Mesenteric fat pad (tissue), 1 donor: ENCODE data around the gene UBAP2L. TPM values are rescaled to one million over a fixed set of nuclear protein-coding genes. Genes with fewer than 3 reads are reported as not detected.
"Not testable (repeated sequence)": the region's sequence is repeated elsewhere in the genome, so short reads cannot be mapped to it uniquely, and the experiment has no call there.

ENCODE experiments used
- DNase-seq: peaks from one replicate; pipeline ENCODE4 v3.0.0-alpha.2; 2020; ENCODE audit warnings: low spot score
- total RNA-seq: library from RNA; stranded (reverse); fragmentation: NEBNext Ultra II Directional; extraction: Animal tissue kit (Norgen Biotek cat#: 25700); gene quantifications from one replicate; pipeline ENCODE4 v1.2.1, GENCODE V29; 2021
- donor health status: DM: yes; HTN: yes; CAD: no.

Gene UBAP2L
- total RNA-seq, 1 donor from 2014 or later, result 143 TPM

DNA sequence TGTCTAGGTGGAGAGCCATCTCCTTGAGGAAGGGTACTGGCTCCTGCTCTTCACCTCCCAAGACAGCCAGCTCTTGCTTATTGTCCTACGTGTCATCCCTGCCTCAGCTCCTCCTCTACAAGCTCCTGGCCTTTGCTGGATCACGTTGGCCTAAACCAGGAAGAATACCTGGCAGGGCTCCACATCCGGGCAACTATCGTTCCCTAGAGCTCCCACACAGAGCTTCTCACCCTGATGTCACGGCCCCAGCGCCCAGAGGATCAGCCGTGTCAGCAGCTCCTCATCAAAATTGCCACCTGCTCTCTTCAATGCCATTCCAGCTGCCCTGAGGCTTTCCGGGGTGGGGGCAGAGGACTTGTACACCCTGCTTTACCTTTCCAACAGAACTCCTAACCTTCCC lies 26.9 kb upstream of the UBAP2L start:
- DNase-seq, result no peak

DNA sequence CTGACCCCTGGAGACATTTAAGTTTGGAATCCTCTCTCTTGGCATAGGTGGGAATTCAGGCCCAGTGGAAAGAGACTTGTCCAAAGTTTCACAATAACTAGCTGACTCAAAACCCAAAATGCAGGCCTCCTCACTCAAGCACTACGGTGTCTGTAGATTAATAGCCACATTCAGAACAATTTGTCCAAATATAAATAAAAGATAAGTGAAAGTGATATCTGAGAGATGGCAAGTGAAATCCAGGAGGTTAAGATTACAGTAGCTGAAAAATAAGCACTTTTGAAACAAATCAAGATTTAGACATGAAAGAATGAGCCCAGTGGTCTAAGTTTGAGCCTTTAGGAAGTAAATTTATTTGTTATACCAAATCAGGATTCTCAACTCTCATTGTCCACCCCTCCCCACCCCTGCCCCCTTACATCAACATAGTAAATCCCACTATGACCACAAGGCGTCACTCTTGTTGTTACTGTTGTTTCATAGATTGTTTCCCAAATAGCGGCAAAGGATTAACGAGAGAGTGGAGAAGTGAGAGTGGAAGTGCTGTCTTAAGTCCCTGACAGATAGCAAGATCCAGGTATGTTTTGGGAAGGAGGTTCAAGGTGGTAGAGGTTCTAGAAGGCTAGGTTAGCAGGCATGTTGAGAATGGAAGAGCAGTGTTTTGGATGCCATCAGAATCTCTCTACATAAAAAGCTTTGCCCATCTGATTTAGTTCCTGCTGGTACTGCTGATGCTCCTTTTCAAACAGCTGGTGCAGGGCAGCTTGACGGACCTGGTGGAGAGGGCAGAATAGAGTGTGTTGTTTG lies 21.8 kb upstream of the UBAP2L start:
- DNase-seq, result no peak

DNA sequence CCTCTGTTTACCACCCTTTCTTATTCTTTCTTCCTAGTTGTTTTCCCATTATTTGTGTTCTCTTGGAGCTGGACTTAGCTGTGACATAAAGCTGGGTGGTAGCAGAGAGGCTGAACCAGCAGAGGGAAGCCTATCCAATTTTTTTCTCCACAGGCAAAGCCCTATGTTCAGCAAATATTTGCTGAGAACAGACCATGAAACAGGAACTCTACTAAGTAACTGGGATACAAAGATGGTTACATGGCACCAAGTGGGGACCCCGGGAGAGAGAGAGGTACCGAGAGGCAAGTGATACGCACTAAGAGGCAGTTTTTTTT lies 21.2 kb upstream of the UBAP2L start:
- no peak for DNase-seq

DNA sequence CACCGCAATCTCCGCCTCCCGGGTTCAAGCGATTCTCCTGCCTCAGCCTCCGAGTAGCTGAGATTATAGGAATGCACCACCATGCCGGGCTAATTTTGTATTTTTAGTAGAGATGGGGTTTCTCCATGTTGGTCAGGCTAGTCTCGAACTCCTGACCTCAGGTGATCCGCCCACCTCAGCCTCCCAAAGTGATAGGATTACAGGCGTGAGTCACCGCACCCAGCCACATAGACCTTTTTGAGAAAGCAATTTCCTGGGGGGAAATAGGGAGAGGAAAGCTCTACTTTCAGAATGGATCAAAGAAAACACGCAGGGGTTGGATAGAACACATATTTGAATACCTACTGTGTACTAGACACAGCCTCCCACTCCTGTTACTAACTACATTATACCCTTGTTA lies 15.0 kb upstream of the UBAP2L start:
- DNase-seq, result not testable (repeated sequence)

DNA sequence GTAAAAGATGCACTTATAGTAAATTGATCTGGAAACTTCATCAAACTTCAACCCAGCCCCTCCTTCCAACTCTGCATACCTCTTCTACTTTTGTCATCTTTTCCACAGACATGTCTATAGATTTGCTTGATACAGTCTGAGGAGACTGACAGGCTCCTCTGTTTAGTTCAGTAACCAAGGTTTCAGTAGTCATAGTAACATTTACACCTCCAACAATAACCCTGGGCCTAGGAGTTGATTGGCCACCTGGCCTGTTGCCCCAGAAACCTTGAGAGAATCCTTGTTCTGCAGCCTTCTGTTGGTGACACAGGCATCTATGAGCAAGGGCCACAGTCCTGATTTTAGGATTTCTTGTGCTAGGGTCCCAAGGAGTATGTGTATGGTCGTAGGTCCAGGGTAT lies 14.6 kb upstream of the UBAP2L start, which contains the start of gene CFAP141:
CFAP141 (minus strand) TSS at position 138 of the 400 bp plus-strand sequence; CDS start at position 112, 26 bp downstream.
- DNase-seq, result no peak

DNA sequence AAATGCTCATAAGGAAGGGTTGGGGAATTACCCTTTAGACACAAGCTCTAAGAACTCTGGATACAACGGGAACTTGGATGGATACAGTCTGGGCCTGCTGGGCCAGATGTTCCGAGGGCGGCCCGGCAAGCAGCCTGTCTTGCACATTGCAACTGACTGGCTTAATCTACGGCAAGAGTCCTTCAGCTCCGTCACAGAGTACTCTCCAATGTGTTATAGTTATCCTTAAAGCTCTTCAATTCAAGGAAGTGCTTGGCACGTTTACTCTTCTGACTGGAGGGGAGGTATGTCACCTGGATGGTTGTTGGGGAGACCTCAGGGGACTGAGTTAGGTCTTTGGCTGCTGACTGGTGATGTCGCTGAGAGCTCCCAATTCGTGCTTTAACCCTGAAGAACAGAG lies 13.5 kb upstream of the UBAP2L start:
- DNase-seq, result no peak

DNA sequence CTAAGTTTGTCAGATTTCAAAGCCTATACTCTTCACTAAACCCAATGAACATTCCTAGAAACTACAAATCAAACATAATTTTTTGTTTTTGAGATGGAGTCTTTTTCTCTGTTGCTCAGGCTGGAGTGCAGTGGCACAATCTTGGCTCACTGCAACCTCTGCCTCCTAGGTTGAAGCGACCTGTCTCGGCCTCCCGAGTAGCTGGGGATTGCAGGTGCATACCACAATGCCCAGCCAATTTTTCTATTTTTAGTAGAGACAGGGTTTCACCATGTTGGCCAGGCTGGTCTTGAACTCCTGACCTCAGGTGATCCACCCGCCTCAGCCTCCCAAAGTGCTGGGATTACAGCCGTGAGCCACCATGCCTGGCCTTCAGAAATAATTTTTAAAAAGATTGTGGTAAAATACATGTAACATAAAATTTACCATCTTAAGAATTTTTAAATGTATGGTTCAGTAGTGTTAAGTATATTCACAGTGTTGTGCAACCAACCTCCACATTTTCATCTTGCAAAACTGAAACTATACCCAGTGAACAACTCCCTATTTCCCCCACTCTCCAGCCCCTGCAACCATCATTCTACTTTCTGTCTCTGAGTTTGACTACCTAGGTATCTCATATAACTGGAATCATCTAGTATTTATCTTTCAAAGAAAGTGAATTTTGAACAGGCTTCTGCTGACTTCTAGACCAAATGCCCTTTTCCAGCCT lies 11.9 kb upstream of the UBAP2L start:
- DNase-seq, result no peak

DNA sequence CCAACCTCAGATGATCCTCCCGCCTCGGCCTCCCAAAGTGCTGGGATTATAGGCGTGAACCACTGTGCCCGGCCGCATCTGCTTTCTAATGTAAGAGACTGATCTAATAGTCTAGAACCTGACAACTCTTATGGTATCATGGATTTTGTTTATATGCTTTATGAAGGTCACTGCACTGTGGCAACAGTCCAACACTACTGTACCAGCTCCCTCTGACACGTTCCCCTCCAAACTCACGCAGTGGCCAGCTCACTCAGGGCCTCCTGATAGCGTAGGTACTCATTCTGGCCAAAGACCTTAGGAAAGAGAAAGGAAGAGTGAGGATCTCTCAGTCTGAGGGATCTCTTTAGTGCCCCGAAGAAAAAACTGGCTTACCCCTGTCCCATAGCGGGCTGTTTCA lies 8.7 kb upstream of the UBAP2L start:
- DNase-seq, result no peak

DNA sequence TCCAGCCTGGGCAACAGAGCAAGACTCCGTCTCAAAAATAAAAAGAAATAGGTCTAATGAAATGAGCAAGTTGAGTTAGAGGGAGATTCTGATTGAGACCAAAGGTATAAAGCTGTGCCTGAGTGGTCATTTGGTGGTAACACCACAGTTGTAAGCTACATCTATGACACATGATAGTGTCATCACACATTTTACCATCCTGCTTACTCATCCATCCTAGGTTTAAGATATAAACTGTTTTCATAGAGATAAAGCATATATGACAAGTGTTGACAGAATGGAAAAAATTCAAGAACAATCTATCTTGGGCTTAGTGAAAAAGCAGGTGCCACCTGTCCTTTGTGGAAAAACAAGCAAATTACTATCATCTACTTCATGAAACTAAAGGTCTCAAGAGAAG lies 7.5 kb upstream of the UBAP2L start:
- DNase-seq, result no peak

DNA sequence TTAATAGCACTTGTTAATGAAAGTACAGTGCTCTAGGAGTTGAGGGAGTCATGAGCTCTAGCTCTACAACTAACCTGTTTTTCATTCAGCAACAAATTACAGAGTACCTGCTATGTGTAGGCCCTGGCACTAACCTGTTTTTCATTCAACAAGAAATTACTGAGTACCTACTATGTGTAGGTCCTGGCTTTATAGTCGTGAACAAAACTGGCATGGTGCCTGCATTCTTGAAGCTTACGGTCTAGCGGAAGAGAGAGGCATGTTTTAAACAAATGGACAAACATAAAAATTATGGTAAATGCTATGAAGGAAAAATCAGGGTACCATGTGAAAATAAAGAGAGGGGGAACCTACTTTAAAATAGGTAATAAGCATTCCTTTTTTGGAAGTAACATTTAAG lies 2.2 kb upstream of the UBAP2L start:
- no peak for DNase-seq

DNA sequence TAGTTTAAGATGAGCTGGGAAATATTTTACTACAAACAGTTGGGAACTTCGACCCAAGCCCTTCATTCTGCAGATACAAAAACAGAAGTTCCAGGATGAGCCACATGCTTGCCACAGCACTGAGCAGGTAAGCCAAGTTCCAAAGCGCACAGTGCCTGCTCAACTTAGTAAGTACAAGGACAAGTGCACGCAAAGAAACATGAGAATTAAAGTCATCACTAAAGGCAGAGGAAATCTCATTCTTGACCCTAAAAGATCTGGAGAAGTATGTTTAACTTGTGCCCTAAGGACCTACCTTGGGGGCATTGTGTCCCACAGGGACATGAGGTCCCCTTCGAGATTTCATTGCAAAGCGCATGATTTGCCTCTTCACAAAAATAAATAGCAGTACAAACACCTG lies 1.2 kb upstream of the UBAP2L start:
- no peak for DNase-seq

DNA sequence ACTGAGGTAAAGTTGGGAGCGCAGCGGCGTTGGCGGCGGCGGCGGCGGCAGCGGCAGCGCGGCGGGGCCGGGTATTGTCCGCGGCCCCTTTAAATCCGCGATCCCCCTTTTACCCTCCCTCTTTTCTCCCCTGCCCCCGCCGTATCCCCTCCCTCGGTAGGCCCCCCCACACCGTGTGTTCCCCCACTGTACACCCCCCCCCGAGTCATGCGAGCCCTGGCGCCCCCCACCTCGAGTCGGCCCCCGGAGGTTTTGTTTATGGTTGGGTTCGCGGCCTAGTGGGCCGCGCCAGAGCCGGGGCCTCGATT lies 169 bp downstream of the UBAP2L start:
- DNase-seq, result no peak

DNA sequence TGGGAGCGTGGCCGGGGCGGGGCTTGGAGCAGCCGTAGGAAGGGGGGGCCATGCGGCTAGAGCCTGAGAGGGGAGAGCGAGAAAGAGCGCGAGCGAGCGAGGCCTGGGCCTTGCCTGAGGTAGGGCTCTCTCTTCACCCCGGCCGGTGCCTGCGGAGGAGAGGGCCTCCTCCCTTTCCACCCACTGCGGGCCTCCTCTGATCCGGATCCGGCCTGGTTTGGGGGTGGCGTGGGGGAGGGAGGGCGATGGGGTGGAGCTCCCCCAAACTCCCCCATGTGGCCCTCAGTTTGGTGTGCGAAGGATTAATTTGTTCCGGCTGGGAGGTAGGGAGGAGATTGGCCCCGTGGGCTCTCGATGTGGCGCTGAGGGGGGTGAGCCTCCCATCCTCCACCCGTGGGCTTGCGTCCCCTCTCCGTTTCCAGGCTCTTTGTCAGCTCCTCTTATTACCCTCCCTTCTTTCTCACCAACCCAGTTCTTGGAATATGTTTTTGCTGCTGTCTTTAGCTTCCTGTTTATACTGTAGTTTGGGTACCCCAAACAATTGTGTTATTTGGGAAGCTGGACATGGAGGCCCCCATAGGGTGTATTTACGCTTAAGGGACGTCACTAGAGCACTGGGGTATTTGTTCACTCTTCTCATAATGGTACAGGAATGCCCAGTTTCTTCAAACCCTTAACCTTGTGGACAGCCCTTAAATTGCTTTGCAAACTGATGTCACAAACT lies 685 bp downstream of the UBAP2L start:
- DNase-seq, result no peak

DNA sequence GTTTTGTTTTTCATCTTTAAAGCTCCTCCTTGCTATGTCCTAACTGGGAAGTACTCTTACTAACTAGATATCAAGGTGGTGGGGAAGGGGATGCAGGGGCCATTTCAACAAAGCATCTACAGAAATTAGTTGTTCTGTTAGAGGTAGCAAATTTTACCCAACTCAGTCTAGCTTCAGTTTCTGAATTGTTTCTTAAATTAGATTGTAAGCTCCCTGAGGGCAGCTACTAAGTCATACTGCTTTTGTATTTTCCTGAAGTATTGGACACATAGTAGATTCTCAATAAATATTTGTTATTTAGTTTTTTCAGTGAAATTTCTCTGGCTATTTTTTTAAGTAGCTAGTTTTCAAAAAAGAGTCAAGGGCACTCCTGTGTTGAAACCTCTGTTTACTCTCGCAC lies 1.8 kb downstream of the UBAP2L start:
- no peak for DNase-seq

DNA sequence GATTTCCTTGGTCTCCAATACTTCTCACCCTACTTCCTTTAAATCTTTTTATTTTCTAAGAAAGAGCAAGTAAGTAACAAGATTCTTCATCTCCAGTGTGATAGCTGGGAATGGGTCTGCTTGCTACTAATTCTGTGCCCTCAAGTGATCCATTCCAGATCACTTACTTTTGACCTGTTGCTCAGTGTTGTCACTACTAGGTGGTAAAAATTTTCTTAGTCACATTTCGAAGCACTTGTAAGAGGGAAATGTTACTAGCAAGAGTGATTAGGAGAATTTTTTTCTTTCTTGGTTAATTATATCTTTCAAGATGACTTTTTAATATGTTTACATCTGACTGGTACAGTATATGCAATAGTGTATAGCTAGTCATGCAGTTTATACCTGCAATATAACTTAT lies 2.2 kb downstream of the UBAP2L start:
- no peak for DNase-seq

DNA sequence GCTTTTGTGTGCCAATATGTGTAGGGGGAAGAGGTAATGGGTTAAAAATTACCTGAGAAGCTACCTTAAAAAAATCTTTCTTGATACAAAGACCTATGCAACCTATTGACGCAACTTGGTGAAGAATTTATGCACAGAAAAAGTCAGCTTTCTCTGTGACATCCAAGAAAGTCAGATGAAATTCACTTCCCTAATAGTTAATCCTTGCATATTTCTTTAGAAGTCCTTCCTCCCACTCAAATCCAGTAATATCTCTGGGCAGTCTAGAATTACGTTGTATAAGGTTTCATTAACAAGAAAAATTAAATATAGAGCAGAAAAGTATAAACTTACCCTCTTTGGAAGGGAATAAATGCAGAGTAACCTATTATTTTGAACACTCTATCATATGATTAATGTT lies 2.9 kb downstream of the UBAP2L start:
- no peak for DNase-seq

DNA sequence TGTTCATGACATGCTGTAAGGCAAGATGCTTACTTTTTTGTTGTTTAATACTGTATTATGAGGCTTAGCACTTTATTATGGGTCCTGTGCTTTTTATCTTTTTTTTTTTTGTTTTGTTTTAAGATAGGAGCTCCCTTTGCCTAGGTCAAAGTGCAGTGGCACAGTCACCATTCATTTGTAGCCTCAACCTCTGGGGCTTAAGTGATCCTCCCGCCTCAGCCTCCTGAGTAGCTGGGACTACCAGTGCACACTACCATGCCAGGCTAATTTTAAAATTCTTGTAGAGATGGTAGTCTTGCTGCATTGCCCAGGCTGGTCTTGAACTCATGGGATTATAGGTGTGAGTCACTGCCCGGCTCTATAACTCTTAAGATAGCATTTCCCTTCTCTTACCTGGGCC lies 4.6 kb downstream of the UBAP2L start:
- no peak for DNase-seq

DNA sequence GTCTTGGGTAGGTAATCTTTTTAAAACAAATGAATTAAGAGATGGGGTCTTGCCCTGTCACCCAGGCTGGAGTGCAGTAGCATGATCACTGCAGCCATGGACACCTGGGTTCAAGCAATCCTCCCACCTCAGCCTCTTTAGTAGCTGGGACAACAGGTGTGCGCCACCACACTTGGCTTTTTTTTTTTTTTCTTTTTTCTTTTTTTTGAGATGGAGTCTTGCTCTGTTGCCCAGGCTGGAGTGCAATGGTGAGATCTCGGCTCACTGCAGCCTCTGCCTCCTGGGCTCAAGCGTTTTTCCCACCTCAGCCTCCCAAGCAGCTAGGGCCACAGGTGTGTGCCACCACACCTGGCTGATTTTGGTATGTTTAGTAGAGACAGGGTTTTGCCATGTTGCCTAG lies 10.4 kb downstream of the UBAP2L start:
- DNase-seq, result not testable (repeated sequence)

DNA sequence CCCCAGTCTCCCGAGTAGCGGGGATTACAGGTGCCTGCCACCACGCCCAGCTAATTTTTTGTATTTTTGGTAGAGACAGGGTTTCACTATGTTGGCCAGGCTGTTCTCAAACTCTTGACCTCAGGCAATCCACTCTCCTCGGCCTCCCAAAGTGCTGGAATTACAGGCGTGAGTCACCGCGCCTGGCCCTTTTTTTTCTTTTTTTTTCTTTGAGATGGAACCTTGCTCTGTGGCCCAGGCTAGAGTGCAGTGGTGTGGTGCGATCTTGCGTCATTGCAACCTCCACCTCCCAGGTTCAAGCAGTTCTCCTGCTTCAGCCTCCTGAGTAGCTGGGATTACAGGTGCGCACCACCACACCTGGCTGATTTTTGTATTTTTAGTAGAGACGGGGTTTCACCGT lies 12.4 kb downstream of the UBAP2L start:
- DNase-seq, result not testable (repeated sequence)

DNA sequence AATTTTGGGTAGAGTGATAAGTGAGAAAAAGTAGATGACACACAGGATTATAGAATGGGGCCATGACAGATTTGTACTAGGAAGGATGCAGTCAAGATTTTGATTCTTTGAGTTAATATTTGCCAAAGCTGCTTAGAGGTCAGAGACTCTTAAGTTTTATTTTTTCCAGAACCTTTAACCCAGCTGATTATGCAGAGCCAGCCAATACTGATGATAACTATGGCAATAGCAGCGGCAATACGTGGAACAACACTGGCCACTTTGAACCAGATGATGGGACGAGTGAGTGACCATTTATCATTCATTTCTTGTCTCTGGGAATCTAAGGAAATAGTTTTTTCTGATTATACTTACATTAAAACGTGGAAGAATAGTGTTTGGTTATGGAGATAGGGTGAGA lies 16.1 kb downstream of the UBAP2L start:
- DNase-seq, result no peak

DNA sequence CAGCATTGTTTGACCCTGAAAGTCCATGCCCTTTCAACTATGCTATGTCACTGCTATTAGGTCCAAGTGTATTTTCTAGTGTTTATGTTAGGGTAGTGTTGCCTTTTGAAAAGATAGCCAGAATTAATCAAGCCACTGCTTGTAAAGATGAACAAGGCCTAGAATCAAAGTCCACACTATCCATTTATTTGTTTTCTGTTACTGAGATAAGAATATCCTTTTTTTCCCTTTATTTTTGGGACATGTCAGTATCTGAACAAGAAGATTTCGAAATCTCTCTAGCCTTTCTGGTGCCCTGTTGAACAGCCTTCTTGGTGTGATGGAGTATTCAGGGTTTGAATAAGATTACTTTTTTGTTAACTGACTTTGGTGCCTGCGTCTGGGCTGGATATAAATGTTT lies 16.7 kb downstream of the UBAP2L start:
- DNase-seq, result no peak

DNA sequence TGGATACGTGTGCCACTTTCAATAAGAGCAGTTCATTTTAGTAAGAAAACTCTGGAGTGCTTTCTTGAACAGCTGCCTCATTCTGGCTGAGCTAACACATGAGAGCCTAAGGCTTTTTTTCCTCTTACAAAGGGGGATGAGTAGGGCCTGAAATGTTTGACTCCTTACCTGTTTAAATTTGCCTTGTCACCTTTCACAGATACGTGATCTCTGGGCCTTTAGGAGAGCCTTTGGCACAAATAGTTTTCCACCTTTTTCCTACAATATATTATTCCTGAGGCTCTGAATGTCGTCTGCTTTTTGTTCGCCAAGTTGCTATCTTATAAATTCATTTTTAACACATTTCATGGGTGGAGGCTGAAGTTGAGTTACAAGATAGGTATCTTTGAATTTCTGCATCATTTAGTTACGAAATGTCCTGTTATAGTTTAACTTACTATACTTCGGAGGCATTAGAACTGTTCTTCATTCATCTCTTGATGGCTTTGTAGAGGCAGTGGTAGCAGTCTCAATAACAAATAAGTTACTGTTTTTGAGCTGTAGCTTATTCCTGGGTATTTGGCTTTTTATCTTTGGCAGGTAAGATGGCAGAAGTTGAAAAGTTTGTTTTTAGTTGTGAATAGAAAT lies 17.2 kb downstream of the UBAP2L start:
- DNase-seq, result no peak
